Measurements from ENCODE around the gene RTN4R.
"Not testable (repeated sequence)": the region's sequence is repeated elsewhere in the genome, so short reads cannot be mapped to it uniquely, and the experiment has no call there.

The RTN4R gene

DNA sequence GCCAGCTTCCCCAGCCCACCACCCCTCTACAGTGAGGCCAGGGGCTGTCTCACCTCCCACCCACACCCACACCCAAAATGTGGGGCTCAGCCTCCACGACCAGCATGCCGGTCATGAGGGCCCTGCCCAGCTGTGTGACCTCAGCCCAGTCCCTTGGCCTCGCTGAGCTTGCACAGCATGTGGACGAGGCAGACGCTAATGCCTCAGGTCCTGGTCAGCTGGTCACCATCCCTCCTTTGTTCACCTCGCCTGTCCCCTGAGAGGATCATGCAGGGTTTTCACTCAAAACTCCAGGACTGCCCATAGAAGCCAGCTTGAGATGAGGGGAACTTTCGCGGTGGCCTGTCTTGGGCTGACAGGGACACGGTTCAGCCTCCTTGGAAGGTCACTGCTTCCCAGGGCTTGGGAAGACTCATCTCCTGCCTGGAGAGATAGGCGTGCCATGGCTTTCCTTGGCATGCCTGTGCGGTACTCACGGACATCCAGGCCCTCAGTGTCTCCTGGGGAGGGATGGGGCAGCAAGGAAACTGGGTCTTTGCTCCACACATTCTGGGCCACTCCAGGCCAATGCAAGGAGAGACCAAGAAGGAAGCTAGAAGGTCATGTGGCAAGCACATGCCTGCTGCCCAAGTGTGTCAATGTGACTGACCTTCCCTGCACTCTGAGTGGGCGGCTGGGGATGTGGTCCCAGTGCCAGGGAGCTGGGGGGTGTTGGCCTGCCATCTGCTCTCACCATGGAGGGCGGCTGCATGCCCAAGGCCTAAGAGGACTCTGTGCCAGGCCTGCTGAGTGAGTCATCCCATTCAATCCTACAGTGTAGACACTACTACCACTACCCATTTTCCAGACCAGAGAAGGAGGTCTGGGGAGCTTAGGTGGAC, 3.2 kb upstream of the RTN4R start:
- no peak for DNase-seq (ENCODE audit: low read depth)

GRCh38 chr22:20270190-20271113, 2.3 kb upstream of the RTN4R start:
- not testable (repeated sequence) for DNase-seq (ENCODE audit: low read depth)

DNA sequence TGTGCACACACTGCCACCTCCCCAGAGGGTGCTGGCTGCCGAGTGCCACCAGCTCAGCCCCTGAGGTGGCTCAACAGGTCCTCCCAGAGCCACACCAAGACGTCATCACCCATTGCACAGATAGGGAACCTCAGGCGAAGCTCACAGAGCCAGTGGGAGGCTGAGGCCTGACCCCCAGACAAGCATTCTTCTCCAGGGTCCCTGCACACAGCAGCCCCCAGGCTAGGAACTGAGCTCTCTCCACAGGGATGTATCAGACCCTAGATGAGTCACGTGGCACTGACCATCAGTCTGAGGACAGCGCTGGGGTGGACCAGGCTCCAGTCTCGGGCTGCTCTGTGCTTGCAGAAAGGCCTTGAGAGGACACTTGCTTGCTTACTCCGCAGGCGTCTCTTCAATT, 1.6 kb upstream of the RTN4R start:
- DNase-seq (ENCODE audit: low read depth) = not testable (repeated sequence)

GRCh38 chr22:20269201-20269600, 1.1 kb upstream of the RTN4R start:
- DNase-seq (ENCODE audit: low read depth) = not testable (repeated sequence)

DNA sequence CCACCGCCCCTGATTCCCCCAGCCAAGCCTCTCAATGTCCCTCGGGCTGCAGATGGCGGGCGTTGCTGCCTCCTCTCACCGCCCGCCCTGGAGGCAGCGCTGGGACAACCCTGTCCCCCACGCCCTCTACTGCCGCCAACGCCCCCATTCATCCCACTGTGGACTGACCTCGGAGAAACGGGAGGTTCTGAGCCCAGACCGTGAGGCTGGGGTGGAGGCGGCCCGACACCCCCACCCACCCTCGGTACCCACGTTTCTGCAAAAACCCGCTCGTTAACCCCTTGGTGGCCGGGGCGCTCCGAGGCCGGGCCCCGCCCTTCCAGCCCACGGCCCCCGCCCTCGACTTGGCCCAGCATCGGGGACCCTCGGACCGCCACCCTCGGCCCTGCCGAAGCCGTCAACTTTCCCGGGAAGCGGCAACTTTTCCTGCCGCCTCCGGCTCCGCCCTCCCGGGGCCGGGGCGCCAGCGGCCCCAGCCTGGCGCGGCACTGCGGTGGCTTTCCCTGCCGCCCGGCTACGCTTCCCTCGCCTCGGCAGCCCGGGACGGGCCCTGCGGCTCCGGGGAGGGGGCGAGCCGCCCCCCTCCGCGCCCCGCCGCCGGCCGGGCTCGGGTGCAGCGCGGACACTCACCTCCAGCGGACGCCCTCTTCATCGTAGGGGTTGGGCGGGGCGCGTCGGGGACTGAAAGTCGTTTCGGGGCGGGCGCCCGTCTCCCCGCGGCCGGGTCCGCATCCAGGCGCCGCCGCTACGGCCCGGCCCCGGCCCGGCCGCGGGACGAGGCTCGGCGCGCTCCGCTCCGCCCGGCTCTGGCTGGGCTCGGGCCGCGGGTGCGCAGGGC, 458 bp downstream of the RTN4R start:
- DNase-seq (ENCODE audit: low read depth) = no peak

DNA sequence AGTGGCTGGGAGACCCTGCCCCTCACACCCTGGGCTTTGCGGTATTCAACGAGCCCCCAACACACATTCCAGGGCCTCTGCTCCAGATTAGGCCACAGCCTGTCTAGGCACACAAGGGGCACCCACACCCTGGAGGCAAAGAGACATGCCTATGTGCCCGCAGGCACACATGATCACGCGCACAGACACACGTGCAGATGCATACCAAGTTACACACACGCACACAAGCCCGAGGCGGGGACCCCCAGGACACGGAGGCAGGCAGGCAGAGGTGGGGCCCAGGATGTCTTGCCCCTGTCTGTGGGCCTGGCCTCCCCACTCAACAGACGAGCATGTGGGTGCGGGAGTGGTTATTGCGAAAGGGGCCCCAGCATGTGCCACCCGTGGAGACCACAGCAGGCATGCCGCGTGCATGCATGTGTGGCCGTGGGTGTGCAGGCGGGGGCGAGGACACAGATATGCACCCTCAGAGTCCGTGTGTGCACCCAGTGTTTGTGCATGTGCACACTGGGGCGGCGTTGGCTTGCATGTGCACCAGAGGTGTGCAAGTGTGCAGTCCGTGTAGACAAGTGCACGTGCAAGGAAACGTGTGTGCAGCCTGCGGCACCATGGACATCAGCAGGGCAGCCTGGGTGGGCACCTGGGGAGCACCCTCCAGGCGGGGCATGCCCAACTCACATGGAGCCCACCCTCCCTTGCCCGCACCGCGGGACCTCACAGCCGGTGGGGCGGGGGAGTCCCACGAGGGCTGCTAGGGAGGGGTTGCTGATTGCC, 1.3 kb downstream of the RTN4R start:
- not testable (repeated sequence) for DNase-seq (ENCODE audit: low read depth)

DNA sequence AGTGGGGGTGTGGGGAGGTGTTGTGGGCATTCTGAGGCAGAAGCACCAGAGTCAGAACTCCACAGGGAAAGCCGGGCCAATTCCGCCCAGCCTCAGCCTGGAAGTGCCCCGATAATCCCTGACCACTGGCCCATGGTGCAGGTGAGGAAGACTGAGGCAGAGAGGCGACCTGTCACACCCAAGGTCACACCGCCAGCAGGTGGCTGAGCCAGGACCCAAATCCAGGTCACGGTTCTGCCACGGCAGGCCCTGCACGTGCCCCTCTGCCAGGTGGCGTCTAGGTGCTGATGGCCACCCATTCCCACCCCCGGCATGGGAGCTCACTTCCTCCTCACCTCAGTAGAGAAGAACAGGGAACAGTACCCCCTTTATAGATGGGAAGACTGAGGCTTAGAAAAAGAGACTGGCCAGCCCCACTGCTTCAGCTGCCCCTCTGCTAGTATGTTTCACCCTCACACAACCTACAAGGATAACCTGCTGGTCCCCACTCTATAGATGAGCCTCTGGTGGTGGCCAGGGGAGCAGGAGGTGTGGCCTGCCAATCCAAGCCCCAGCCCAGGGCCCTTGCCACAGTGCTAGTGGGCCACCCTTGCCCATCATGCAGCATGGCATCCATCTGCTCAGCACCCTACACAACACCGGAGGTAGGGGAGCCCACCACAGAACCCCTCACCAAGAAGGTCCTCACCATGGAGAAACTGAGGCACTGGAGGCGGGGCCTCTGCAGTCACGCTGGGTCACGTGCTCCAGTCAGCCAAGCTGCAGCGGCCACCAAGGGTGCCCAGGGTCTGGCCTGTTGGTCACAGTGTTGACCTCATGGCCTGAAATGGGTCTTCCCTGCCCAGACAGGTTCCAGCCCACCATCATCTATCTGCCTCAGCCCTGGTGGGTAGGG, 2.1 kb downstream of the RTN4R start:
- DNase-seq (ENCODE audit: low read depth) = not testable (repeated sequence)

GRCh38 chr22:20264614-20265452, 3.3 kb downstream of the RTN4R start:
- no peak for DNase-seq (ENCODE audit: low read depth)

GRCh38 chr22:20263404-20264281, 4.5 kb downstream of the RTN4R start:
- DNase-seq (ENCODE audit: low read depth) = not testable (repeated sequence)

DNA sequence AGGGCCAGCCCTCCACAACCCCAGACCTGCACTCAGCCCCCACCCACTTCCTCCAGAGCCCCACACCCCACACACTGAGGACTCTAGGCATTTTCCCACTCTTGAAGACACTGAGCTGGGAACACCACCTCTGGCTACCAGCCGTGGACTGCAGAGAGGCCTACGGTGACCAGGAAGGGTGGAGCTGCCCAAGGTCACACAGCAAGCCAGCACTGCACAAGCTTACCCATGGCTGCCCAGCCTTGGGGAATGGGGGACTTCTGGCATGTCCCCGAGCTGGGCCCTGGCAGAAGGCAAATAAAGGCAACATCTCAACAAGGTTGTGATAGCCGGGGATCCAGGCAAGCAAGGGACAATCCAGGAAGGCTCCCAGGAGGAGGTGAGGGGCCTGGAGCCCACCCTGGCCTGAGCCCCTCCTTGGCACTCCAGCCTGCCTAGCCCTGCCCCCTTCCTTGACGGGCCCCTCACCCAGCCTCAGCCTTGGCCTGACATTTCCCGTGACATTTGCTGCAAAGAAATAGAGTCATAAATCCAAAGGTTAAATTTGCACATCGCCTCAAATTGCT, 5.5 kb downstream of the RTN4R start:
- no peak for DNase-seq (ENCODE audit: low read depth)

GRCh38 chr22:20261848-20262581, 6.1 kb downstream of the RTN4R start:
- no peak for DNase-seq (ENCODE audit: low read depth)

- DNase-seq (ENCODE audit: low read depth) = no peak
Measured at GRCh38 chr22:20260071-20260765, 7.9 kb downstream of the RTN4R start.

- no peak for DNase-seq (ENCODE audit: low read depth)
Measured at GRCh38 chr22:20259327-20259688, 8.8 kb downstream of the RTN4R start.

DNA sequence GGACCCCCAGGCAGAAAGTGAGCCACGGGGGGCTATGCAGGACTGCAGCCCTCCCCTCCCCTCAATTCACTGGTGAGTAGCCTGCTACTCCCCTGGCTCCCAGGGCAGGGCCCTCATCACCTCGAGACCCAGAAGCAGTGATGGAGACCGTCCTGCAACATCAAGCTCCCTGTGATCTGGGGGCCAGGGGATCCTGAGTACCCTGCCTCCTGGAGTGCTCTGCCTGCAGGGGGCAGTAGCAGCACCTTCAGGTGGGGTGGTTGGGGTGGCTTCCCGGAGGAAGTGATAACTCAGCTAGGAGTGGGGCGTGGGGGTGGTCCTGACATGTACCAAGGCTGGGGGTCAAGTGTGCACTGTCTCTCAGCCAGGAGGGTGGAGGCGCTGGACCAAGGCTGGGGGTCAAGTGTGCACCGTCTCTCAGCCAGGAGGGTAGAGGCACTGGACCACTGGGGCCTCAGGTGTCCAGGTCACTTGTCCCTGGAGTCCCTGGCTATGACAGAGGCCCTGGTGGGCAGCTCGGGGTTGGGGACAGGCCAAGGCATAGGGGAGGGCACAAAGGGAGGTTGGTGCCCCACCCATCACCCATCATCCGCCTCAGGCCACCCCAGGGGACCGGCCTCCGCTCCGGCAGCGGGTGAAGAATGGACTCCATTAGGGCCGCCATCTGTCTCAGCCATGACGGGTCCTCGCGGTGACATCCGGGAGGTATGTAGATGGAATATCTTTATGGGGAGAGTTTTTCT, 9.4 kb downstream of the RTN4R start:
- DNase-seq (ENCODE audit: low read depth) = no peak

- no peak for DNase-seq (ENCODE audit: low read depth)
Measured at GRCh38 chr22:20258021-20258299, 10.2 kb downstream of the RTN4R start.
